IMR-90 (cell line): ENCODE measurements around the gene LRRC73. TPM values are rescaled to one million over a fixed set of nuclear protein-coding genes. Genes with fewer than 3 reads are reported as not detected.

ENCODE experiments used
- ATAC-seq: fragments of 200-7000 bp; cut with Tn5 transposase; 2 replicates; pipeline ENCODE4 v1.9.1; 2020; ENCODE audit warnings: low read depth, mild to moderate bottlenecking, moderate library complexity
- BruUV-seq: library from RNA; stranded (reverse); fragments of 400-500 nt; replicated peaks from 2 replicates; lab custom pipeline; 2021; lab: Mats Ljungman, UMichigan
- CTCF ChIA-PET: fragments of 300-600 bp; formaldehyde crosslinking; extraction: SDS; loops from one replicate; lab custom pipeline; 2021; ENCODE audit warnings: antibody characterized with exemption; lab: Yijun Ruan, JAX
- POLR2A ChIA-PET: fragments of 300-600 bp; sonication (Branson Sonifier 250); formaldehyde crosslinking; loops from one replicate; lab custom pipeline; 2022; ENCODE audit warnings: antibody characterized with exemption; ENCODE audit not compliant: unreplicated experiment; lab: Charles Lee
- DNase-seq: peaks from one replicate; pipeline ENCODE4 v3.0.0; 2013
- H2AFZ ChIP-seq: replicated peaks from 2 replicates; pipeline ENCODE3; 2013; ENCODE audit warnings: low read length, mild to moderate bottlenecking; ENCODE audit not compliant: poor library complexity
- H2AK5ac ChIP-seq: 2 replicates; pipeline ENCODE4 v1.6.1; 2013; ENCODE audit warnings: low read depth, low read length, inconsistent platforms
- H2AK9ac ChIP-seq: replicated peaks from 2 replicates; pipeline ENCODE3; 2013; ENCODE audit warnings: mild to moderate bottlenecking, low read depth, low read length, moderate library complexity; ENCODE audit not compliant: poor library complexity
- H2BK120ac ChIP-seq: 2 replicates; pipeline ENCODE4 v1.6.1; 2013; ENCODE audit warnings: low read depth, low read length, inconsistent platforms
- H2BK15ac ChIP-seq: 3 replicates; pipeline ENCODE4 v1.6.1; 2013; ENCODE audit warnings: low read depth, low read length, inconsistent platforms
- H2BK20ac ChIP-seq: 2 replicates; pipeline ENCODE4 v1.6.1; 2013; ENCODE audit warnings: low read depth, mild to moderate bottlenecking, inconsistent platforms, low read length, moderate library complexity
- H2BK5ac ChIP-seq: 2 replicates; pipeline ENCODE4 v1.6.1; 2013; ENCODE audit warnings: mild to moderate bottlenecking, low read depth, low read length, inconsistent platforms; ENCODE audit not compliant: poor library complexity, severe bottlenecking
- H3K14ac ChIP-seq: replicated peaks from 2 replicates; pipeline ENCODE4 v1.6.1; 2013; ENCODE audit warnings: low read depth, low read length, inconsistent platforms
- H3K18ac ChIP-seq: 2 replicates; pipeline ENCODE4 v1.6.1; 2013; ENCODE audit warnings: low read depth, low read length, control low read depth
- H3K23ac ChIP-seq: 2 replicates; pipeline ENCODE4 v1.6.1; 2013; ENCODE audit warnings: low read depth, low read length, inconsistent platforms
- H3K27ac ChIP-seq: 2 replicates; pipeline ENCODE4 v1.5.1; 2013; ENCODE audit warnings: mild to moderate bottlenecking, control low read depth, low read length; ENCODE audit not compliant: insufficient read depth
- H3K27me3 ChIP-seq: 2 replicates; pipeline ENCODE4 v1.6.1; 2013; ENCODE audit warnings: low read length; ENCODE audit not compliant: control insufficient read depth, insufficient read depth
- H3K36me3 ChIP-seq: 2 replicates; pipeline ENCODE4 v1.6.1; 2013; ENCODE audit warnings: low read length, mixed read lengths; ENCODE audit not compliant: control insufficient read depth, insufficient read depth
- H3K4ac ChIP-seq: 2 replicates; pipeline ENCODE4 v1.6.1; 2013; ENCODE audit warnings: low read depth, low read length, inconsistent platforms
- H3K4me1 ChIP-seq: 2 replicates; pipeline ENCODE4 v1.6.1; 2013; ENCODE audit warnings: low read length, mixed read lengths; ENCODE audit not compliant: control insufficient read depth, insufficient read depth
- H3K4me2 ChIP-seq: 2 replicates; pipeline ENCODE4 v1.6.1; 2013; ENCODE audit warnings: low read depth, mild to moderate bottlenecking, control low read depth, low read length, moderate library complexity
- H3K4me3 ChIP-seq: 2 replicates; pipeline ENCODE4 v1.5.1; 2013; ENCODE audit warnings: low read depth, mild to moderate bottlenecking, control low read depth, low read length, moderate library complexity; ENCODE audit not compliant: insufficient read depth
- H3K56ac ChIP-seq: 2 replicates; pipeline ENCODE4 v1.6.1; 2013; ENCODE audit warnings: low read length, inconsistent platforms; ENCODE audit not compliant: insufficient read depth; ENCODE audit errors: extremely low read depth
- H3K79me1 ChIP-seq, 2 experiments: 2 replicates each; pipeline ENCODE4 v1.6.1; 2013; ENCODE audit warnings: low read length in 2 of 2, inconsistent platforms in 1 of 2, low read depth in 1 of 2
- H3K9ac ChIP-seq: 2 replicates; pipeline ENCODE4 v1.6.1; 2013; ENCODE audit warnings: low read depth, low read length, control low read depth
- H3K9me1 ChIP-seq: 2 replicates; pipeline ENCODE4 v1.6.1; 2013; ENCODE audit warnings: low read length, inconsistent platforms; ENCODE audit not compliant: insufficient read depth
- H3K9me3 ChIP-seq: 2 replicates; pipeline ENCODE4 v1.6.1; 2013; ENCODE audit warnings: low read length; ENCODE audit not compliant: control insufficient read depth, insufficient read depth
- H4K20me1 ChIP-seq: 2 replicates; pipeline ENCODE4 v1.6.1; 2013; ENCODE audit warnings: low read length, inconsistent platforms; ENCODE audit not compliant: insufficient read depth
- H4K5ac ChIP-seq: 2 replicates; pipeline ENCODE4 v1.6.1; 2013; ENCODE audit warnings: mild to moderate bottlenecking, low read depth, low read length, control low read depth
- H4K8ac ChIP-seq, 2 experiments: 2 replicates each; pipeline ENCODE4 v1.6.1; 2013; ENCODE audit warnings: low read depth in 2 of 2, low read length in 2 of 2, control low read depth in 1 of 2, inconsistent platforms in 1 of 2
- H4K91ac ChIP-seq: 2 replicates; pipeline ENCODE4 v1.6.1; 2013; ENCODE audit warnings: low read depth, low read length, inconsistent platforms; ENCODE audit not compliant: insufficient read depth
- BHLHE40 ChIP-seq: fragments of 150-350 bp; IDR thresholded peaks from 2 replicates; pipeline ENCODE4 v1.6.1; 2016; ENCODE audit warnings: mild to moderate bottlenecking, low read depth, low read length
- MAZ ChIP-seq: IDR thresholded peaks from 2 replicates; pipeline ENCODE4 v1.6.1; 2012; ENCODE audit warnings: low read depth, mild to moderate bottlenecking, low read length, improper control_type of control experiment, moderate library complexity, borderline replicate concordance
- RAD21 ChIP-seq: IDR thresholded peaks from 2 replicates; pipeline ENCODE4 v1.6.1; 2012; ENCODE audit warnings: low read length, improper control_type of control experiment
- RCOR1 ChIP-seq: IDR thresholded peaks from 2 replicates; pipeline ENCODE4 v1.6.1; 2012; ENCODE audit warnings: mild to moderate bottlenecking, low read length, improper control_type of control experiment; ENCODE audit not compliant: insufficient replicate concordance
- SMC3 ChIP-seq: fragments of 150-350 bp; IDR thresholded peaks from 2 replicates; pipeline ENCODE4 v1.6.1; 2016; ENCODE audit warnings: low read depth, mild to moderate bottlenecking, antibody characterized with exemption, low read length, moderate library complexity
- USF2 ChIP-seq: fragments of 150-350 bp; IDR thresholded peaks from 2 replicates; pipeline ENCODE4 v1.6.1; 2017; ENCODE audit warnings: mild to moderate bottlenecking, antibody characterized with exemption, low read length, low read depth
- WGBS, 2 experiments: methylation state at CpG; one replicate each; pipeline versions ENCODE4 v1.1.5 to v1.1.7; 2013; ENCODE audit warnings: missing lambda C conversion rate in 2 of 2; ENCODE audit not compliant: insufficient read length in 1 of 2; ENCODE audit errors: extremely low coverage in 2 of 2; 5-methylcytosine and 5-hydroxymethylcytosine counted together
- dilution Hi-C: fragments of 300-500 bp; cut with HindIII; formaldehyde crosslinking; loops from one replicate; pipeline ENCODE4 v1.14.3; 2018; ENCODE audit warnings: low sequenced_read_pairs; ENCODE audit not compliant: unreplicated experiment
- in situ Hi-C: fragments of 300-500 bp; cut with MboI; formaldehyde crosslinking; loops from 3 replicates; pipeline ENCODE4 v1.14.3; 2019; ENCODE audit warnings: low sequenced_read_pairs, inconsistent platforms, mixed read lengths
- intact Hi-C: fragments of 100-400 bp; cut with micrococcal nuclease; formaldehyde crosslinking; loops from 2 replicates; pipeline ENCODE4 v1.10.0; 2022
- polyA plus RNA-seq, 3 experiments: library from polyadenylated mRNA; depleted of rRNA; stranded (reverse); fragments of >200 nt; gene quantifications; 2 replicates each; pipeline ENCODE4 v1.2.3, GENCODE V29; 2012; ENCODE audit warnings: low replicate concordance in 1 of 3
- total RNA-seq: library from RNA; depleted of rRNA; stranded (reverse); fragments of >200 nt; gene quantifications from 2 replicates; pipeline ENCODE4 v1.2.3, GENCODE V29; 2012

LRRC73 gene
- total and polyA plus RNA-seq, 2 of the 4 experiments (the other 2 are of a cell fraction), result under 0.01 to 0.31 TPM

GRCh38 chr6:43520097-43520496 lies 10.0 kb upstream of the LRRC73 start:
- Histone ChIP-seq H2AFZ (no peak overlapping the region), H3K27me3 (no peaks in the 10 kb centered on the region), H3K4me3 (no peak overlapping the region), H2BK15ac (no peak overlapping the region), H3K36me3 (peaks cover 58% of the 10 kb centered on the region), H4K20me1 (no peaks in the 10 kb centered on the region; the same call in 1 of the 2 replicates), H4K5ac (no peak overlapping the region), H2BK20ac (no peak overlapping the region), H3K9ac (no peak overlapping the region), H3K4me2 (no peak overlapping the region), H2AK9ac (no peak overlapping the region), H2BK5ac (no peak overlapping the region), H3K23ac (no peak overlapping the region), H3K27ac (no peak overlapping the region), H3K14ac (no peak overlapping the region), H3K9me3 (no peaks in the 10 kb centered on the region), H3K56ac (no peak overlapping the region), H2BK120ac (no peak overlapping the region), H3K79me1 (peaks cover 24 to 60% of the 10 kb centered on the region in 2 experiments), H3K4me1 (peaks cover 13% of the 10 kb centered on the region), H3K18ac (no peak overlapping the region), H2AK5ac (no peak overlapping the region), H3K4ac (no peak overlapping the region), H4K91ac (no peak overlapping the region), H3K9me1 (peaks cover 14% of the 10 kb centered on the region; the same call in 1 of the 2 replicates), H4K8ac (no peak overlapping the region)
- no peak for DNase-seq
- intact Hi-C loops (loop anchor here (5.0 kb wide), 1 partner anchor 42 kb away; no protein-coding TSS in a partner anchor), dilution Hi-C loops (no loop called here), in situ Hi-C loops (no loop called here)
- BruUV-seq, result TSS peak; percentile 34
- ATAC-seq, result no peak
- TF ChIP-seq RCOR1 (no peak), MAZ (no peak), RAD21 (no peak), SMC3 (no peak), BHLHE40 (no peak), USF2 (no peak)
- POLR2A ChIA-PET, result no interaction called here
- CTCF ChIA-PET, result no interaction called here
- 91% methylated on average over 4 of the region's 8 CpGs; no CpG with 5 or more reads in 1 of the 2 experiments for WGBS, 2 experiments
